HG03103 (cell line): ENCODE measurements around the gene IL1RAPL2.

Experiments
- ATAC-seq: cut with Tn5 transposase; IDR thresholded peaks from one replicate; pipeline ENCODE4 v1.9.1; 2021; ENCODE audit warnings: low read depth; ENCODE audit not compliant: unreplicated experiment

The IL1RAPL2 gene

DNA sequence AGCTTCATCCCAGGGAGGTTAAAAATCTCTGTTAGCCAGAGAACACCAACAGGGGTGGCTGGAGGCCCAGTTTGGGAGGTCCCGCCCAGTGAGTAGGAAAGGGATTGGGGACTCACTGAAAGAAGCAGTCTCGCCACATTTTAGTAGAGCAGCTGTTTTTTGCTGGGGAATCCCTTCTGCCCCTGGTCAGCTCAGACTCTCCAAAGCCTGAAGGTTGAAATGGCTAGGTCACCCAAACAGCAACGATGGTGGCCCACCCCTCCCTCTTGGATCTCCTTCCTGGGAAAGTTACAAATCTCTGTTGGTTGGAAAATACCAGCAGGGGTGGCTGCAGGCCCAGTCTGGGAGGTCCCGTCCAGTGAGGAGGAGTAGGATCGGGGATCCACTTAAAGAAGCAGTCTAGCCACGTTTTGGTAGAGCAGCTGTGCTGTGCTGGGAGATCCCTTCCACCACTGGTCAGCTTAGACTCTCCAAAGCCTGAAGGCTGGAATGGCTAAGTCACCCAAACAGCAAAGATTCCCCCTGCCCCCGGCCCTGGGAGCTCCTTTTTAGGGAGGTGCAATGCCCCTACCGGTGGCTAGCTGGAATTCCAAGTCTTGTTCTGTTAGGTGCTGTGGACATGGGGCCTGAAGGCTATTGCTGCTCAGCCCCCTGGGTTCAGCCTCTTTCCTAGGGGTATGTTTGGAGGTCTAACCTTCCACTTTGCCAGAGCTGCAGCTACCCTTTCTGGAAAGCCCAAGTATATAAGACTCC lies 694.5 kb downstream of the IL1RAPL2 start:
- ATAC-seq = no peak

DNA sequence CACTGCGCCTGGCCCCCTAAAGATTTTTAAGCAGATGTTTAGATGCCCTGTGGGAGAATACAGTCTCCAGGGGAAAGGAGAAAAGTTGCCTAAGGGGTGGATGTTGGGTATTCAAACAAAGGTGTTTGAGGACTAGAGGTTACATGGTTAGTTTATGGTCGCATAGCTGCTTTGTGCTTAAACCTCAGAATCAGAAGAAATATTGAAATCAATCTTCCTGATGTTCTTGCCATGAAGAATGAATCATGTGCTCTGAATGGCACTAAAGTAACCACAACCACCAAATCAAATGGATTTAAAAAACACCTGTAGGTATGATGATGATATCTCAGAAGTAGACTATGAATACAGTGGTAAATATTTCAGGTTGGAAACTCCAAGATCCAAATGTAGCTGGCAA lies 697.2 kb downstream of the IL1RAPL2 start:
- no peak for ATAC-seq

DNA sequence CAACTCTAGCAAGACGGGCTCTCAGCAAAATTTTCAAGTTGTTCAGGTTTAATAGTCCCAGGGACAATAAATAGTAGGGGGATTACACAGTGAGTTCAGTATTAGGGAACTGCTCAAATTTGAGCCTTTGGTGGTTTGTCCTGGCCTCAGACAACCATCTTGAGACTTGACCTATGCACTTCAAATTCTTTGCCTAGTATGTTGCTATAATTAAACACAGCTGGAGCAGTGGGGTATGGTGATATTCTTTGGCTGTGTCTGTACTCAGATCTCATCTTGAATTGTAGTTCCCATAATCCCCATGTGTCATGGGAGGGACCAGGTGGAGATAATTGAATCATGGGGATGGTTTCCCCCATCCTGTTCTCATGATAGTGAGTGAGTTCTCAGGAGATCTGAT lies 697.8 kb downstream of the IL1RAPL2 start:
- no peak for ATAC-seq

DNA sequence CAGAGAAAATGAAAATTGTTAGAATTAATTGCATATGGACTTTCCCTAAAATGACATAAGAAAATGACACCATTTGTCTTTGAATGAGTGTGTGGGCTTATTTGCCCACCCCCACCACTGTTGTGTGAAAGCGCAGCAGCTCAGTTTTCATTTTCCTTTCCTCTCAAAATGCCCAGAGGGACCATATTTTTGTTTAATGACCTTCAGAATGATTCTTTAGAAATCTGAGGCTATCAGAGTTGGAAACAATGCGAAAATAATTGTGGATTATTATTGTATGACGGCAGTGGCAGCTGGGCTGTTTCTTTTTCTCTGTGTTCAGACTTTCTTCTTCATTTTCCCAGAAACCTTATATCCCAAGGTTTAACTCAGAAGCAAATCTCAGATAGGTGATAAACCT lies 699.1 kb downstream of the IL1RAPL2 start:
- ATAC-seq = no peak

DNA sequence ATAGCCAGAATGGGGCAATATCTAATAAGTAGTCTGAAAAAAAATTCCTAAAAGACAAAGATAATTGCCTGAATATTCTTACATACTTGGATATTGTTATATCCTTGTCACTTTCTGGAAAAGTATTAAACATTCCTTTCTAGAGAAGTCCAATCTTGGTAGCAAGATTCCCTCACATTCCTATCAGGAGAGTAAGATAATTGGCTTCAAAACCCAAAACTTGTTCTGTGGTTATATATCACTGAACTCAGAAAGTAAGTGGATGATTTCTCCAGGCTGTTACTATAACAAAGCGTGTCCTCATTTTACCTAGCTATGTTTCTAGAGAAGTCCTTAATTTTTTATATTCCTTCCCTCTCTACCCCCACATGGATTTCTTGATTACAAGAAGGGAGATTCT lies 700.5 kb downstream of the IL1RAPL2 start:
- no peak for ATAC-seq

DNA sequence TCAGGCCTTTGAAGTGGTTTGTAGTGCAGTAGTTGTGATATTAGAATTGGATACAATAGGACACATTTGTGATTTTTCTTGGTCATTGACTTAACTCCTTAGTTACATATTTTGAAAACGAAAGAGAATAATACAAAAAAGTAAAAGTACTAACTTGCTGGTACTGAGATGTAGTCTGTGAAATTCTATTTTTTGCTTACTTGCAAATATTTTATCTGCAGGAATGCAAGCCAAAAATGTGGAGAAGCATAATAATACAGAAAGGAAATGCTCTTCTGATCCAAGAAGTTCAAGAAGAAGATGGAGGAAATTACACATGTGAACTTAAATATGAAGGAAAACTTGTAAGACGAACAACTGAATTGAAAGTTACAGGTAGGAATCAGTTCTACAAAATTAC lies 701.2 kb downstream of the IL1RAPL2 start:
- no peak for ATAC-seq

DNA sequence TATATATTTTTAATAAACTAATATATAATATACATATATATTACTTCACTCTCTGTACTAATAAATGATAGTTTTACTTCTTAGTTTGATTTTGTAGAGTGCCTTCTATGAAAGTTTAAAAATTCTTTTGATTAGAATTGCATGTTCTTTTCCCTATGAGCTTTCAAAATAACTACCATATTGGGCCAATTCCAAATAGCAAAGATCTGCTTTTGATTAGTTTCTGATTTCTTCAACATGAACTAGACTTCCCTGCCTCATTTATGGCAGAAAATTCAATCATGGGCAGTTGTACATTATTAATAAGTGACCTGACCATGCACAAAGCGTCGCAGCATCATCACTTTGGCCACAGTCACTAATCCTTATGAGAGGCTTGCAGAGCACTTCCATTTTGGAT lies 703.4 kb downstream of the IL1RAPL2 start:
- ATAC-seq = no peak

DNA sequence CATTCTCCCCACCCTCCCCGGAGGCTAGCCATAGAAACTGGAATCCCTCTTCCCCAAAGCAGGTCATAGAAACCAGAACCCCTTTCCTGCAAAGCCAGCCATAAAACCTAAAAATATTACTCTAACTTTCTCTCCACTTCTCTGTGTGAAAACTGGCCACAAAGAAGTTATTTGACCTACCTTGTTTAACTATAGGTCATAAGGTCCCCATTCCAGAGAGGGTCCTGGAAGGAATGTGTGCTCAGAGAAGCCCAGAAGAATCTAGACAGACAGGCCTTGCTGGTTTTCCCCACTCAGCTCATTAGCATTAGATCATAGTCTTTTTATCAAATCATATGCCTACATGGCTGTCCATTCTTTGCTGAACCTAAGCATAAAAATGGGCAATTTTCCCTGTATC lies 707.3 kb downstream of the IL1RAPL2 start:
- no peak for ATAC-seq

DNA sequence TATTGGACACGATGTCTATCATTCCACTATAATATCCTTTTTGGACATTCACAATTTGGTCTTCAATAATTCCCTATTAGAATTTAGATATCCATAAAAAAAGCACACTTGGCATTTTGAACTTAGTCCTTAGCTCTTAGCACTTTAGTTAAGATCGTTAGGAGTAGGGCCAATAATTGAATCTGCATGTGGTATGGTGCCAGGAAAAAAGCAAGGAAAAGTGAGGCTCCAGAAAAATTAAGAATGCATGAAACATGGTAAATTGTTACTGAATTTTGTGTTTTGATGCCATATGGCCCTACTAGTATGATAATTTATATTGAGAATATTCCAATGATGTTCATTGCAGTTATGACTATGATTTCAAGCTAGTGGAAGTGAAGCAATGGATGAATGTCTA lies 708.1 kb downstream of the IL1RAPL2 start:
- no peak for ATAC-seq

DNA sequence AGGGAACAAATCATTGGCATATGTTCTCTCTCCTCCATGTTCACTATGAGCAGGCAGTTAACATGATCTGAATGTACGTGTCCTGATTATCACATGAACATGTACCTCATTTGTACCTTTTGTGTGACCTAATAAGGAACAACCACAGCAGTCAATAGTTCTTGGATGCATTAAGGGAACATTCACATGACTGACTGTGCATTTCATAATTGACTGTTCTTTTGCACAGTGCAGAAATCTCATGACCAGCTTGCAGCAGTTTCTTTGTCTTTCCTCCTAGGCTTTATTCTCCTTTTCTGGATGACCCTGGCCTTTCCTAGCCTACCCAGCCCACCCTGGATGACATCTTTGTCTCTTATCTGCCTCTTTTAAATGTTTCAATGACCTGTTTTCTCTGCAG lies 711.1 kb downstream of the IL1RAPL2 start:
- no peak for ATAC-seq

DNA sequence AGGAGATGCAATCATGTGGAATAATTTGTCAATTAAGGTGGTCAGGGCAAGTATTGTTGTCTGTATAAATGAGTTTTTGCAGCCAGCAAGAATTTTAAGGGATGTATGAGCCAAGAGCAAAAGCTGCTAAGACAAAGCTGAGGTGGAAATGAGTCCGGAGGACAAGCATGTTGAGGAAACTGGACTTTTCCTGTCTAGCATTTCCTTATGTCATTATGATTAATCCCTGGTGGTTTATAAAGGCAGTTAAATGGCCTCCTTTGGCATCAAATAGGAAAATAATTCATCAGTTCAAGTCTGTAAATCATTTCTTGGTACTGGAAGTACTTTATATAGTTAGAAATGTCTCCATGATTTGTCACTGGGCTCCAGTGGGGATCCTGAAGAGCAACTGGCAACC lies 716.1 kb downstream of the IL1RAPL2 start:
- ATAC-seq = no peak

DNA sequence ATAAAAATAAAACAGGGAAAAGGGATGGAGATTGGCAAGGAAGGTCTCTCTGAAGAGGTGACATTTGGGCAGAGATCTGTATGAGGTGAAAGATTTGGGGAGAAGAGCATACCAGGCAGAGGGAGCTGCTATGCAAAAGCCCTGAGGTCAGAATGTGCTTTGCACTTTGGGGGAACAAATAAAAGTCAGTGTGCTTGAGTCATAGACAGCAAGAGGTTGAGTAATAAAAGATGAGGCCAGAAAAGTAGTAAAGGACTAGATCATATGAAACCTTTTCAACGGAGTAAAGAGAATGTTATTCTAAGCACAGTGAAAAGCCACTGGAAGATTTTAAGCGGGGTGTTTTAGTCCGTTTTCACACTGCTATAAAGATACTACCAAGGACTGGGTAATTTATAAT lies 731.0 kb downstream of the IL1RAPL2 start:
- ATAC-seq = no peak

DNA sequence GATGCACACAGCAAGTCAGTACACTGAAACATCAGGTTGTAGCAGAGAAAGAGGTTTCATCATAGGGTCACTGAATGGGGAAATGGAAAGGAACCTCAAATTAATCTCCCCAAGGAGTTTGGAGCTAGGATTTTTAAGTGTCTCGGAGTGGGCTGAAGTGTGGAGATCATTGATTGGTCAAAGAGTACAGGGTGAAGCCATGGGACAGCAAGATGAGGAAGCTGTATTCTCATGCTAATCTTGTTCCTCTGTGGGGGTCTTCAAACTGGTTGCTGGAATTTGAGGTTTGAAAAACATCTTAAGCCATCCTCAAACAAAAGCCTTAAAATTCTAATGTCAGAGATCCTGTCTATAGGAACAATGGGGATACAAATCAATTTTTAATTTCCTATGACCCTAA lies 733.3 kb downstream of the IL1RAPL2 start:
- ATAC-seq = no peak

DNA sequence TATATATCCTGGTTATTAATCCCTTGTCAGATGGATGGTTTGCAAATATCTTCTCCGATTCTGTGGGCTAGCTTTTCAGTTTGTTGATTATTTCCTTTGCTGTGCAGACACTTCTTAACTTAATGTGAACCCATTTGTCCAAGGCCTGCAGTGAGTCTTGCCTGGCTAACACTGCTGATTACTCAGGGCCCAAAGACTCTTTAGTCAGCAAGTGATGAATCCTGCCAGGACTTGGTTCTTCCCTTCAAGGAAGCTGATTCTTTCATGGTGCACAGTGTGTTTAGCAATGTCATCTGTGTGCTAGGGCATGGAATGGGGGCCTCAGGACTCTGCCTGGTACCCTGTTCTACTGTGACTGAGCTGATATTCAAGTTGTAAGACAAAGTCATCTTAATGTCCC lies 736.2 kb downstream of the IL1RAPL2 start:
- ATAC-seq = no peak

DNA sequence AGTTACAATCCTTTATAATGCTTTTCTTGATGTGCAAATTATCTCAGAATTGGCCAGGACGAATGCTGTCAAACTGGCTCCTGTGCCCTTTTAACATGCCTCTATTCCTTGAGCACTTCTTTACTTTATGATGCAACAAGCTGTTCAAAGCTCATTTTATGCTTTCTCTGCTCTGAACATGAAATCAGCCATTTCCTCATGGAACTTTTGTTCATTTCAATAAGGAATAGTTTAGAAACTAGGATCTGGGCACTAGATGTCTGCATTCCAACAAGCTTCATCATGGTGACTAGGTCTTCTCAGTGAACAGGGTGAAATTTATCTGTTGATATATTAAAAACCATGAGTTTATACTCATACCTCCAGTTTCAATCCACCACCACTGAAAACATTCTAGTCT lies 741.8 kb downstream of the IL1RAPL2 start:
- no peak for ATAC-seq

DNA sequence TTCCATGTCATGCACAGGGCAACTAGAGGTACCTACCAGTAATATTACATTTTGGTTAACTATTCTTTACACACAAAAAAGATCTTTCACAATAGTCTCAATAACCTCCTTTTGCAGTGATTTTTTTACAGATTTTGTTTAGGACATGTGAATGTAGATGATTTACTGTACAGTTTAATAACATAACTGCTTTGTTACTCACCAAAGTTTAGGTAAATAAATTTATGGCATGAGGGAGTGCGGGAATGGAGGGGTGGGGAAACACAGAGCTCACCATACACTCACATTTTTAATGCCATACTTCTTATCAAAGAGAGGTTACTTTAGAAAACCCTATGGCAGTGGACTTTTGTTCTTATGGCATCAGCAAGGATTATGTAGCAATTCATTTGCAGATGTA lies 747.6 kb downstream of the IL1RAPL2 start:
- ATAC-seq = no peak

DNA sequence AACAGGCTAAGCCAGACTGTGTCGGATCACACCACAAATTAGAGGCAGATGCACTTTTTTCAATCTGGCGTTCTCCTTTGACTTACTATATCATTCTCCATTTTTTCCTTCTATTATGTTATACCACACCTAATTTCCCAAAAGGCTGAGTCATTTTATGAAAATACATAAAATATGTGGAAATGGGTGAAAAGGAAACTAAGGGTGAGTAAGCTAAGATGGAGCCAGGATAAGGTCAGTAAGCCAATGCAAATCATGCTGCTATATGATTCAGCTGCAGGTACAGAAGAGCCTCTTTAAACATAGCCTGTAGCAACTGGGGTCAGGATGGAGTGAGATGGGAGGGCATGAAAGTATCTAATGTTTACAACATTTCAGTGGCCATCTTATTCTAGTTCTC lies 748.5 kb downstream of the IL1RAPL2 start:
- ATAC-seq = no peak

DNA sequence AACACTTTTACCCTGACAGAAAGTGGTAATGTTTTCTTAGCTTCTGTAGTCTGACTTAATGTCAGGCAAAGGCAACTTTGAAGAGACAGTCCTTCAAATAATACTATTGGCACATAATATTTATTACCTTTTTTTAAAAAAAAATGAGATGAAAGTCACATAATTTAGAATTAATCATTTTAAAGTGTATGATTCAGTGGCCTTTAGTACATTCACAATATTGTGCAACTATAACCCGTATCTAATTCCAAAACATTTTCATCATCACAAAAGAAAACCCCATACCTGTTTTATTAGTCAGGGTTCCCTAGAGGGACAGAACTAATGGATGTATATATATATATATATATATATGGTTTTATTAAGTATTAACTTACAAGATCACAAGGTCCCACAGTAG lies 749.2 kb downstream of the IL1RAPL2 start:
- no peak for ATAC-seq

DNA sequence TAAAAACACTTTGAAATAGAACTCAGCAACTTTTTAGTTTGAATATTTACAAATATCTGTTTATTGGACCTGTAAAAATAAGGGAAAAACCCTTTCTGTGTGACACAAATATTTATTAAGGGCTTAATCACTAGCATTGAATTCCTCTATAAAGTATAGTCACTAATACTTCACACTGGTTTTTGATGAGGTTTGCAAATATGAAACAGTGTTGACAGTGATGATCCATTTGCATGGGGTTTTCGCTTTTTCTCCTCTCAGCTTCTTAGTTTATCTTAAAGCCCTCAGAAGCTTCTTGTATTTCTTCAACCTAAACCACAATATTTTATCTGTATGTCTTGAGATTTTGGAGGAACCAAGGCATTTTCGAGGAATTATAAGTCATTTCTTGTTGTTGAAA lies 751.1 kb downstream of the IL1RAPL2 start:
- no peak for ATAC-seq

DNA sequence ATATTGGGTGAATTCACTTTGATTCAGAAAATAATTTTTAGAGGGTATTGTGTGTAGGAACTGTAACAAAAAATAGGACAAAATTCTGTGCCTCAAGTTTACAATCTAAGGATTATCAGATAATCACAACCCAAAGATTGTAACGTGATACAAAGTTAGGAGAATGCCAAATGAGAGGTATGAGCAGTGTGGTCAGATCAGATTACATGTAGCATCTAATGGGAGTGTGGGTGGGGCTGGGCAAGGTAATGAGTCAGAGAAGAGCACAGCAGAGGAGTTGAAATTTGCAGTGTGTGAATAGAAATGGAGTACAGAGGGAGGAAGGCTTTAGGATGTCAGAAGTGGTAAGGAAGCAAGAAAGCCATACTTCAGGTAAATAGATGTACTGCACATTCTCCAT lies 757.9 kb downstream of the IL1RAPL2 start:
- ATAC-seq = no peak

DNA sequence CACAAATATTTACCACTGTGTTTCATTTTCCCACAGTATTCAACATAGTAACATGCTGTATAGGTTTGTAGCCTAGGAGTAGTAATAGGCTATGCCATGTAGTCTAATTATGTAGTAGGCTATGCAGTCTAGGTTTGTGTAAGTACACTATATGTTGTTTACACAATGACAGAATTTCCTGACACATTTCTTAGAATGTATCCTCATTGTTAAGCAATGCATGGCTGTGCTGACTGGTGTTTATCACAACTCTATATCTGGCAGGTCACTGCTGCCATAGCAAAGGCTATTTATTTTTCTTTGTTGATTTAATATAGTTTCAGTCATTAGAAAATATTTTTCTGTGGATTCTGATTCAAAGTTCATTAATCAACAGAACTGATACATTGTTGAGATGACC lies 762.8 kb downstream of the IL1RAPL2 start:
- no peak for ATAC-seq

DNA sequence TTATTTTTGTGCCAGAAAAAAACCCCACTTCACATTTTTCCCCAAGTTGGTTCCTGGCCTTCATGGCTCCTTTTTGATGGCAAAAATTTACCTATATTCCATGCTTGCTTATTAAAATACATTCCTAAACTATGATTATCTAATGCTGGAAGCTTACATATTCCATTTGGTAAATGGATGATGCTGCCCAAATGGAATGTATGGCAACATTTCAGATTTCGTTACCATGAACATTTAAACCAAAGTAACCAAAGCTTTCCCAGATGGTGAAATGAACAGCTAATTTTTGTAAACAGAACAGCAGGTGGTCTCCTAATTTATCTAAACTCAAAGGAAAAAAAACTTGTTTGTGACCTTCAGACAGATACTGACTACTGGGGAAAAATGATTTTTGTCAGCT lies 765.2 kb downstream of the IL1RAPL2 start:
- ATAC-seq = no peak

DNA sequence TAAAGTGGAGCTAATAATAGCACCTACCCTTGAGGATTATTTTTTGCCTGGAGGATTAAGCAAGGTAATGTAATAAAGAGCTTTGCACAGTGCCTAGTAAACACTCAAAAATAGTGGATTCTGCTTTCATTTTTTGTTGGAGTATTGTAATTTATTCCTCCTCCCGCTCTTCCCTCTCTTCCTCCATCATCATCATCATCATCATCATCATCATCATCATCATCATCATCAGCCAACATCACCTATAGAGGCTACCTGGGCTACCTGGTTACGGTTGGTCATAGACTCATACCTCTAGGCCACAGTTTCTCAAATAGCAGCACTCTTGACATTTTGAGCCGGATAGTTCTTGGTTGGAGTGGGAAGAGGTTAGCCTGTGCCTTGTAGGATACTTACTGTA lies 781.4 kb downstream of the IL1RAPL2 start:
- ATAC-seq = no peak
